ENCODE data around the gene RBM15. TPM values are rescaled to one million over a fixed set of nuclear protein-coding genes. Genes with fewer than 3 reads are reported as not detected.
A peak's percentile ranks its signal among the peaks of the same experiment; 100 is the strongest.

Gene RBM15
- total RNA-seq, 4 donors from 2014 or later, result 10.5 to 39.5 (median 23.0) TPM

- H3K27ac ChIP-seq, result no peak overlapping the region
- H3K4me1 ChIP-seq, result no peaks in the 10 kb centered on the region
- H3K4me3 ChIP-seq, result no peak overlapping the region
- H3K9me3 ChIP-seq, result no peaks in the 10 kb centered on the region
- intact Hi-C loops (cut with DNase I), result no loop called here
- no peak for DNase-seq
- H3K27me3 ChIP-seq, result no peaks in the 10 kb centered on the region
- WGBS, 2 donors, result 89 to 92% methylated on average over 1 of the region's 1 CpG
- H3K36me3 ChIP-seq, result peaks cover 0 to 91% (median 3%) of the 10 kb centered on the region in 3 donors
- TF ChIP-seq CTCF (IDR thresholded peaks at IDR 0.05), result no peak
These were observed 36.3 kb downstream of the RBM15 start for GRCh38 chr1:110375490-110375889.

- H3K27me3 ChIP-seq, result no peaks in the 10 kb centered on the region
- H3K4me3 ChIP-seq, result no peak overlapping the region
- peak overlapping the region in 3 of 4 donors; percentile 16 to 65 (median 31) for H3K27ac ChIP-seq
- TF ChIP-seq POLR2A (IDR thresholded peaks at IDR 0.05) (no peak), CTCF (IDR thresholded peaks at IDR 0.05) (no peak)
- H3K9me3 ChIP-seq, result no peaks in the 10 kb centered on the region
- peaks cover 0 to 62% (median 0%) of the 10 kb centered on the region in 3 donors for H3K36me3 ChIP-seq
- intact Hi-C loops (cut with DNase I), result no loop called here
- peaks cover 0 to 21% (median 12%) of the 10 kb centered on the region in 3 donors for H3K4me1 ChIP-seq
- DNase-seq, result no peak
- WGBS, 2 donors, result 63 to 81% methylated on average over 10 of the region's 10 CpGs
These were observed 41.6 kb downstream of the RBM15 start for GRCh38 chr1:110380672-110381283.

- intact Hi-C loops (cut with DNase I), result no loop called here
- WGBS, 2 donors, result 54 to 65% methylated on average over 5 of the region's 5 CpGs
- TF ChIP-seq POLR2A (IDR thresholded peaks at IDR 0.05) (no peak), CTCF (IDR thresholded peaks at IDR 0.05) (no peak)
- no peaks in the 10 kb centered on the region for H3K9me3 ChIP-seq
- no peak overlapping the region for H3K4me3 ChIP-seq
- H3K27me3 ChIP-seq, result no peaks in the 10 kb centered on the region
- H3K36me3 ChIP-seq, result peaks cover 0 to 43% (median 4%) of the 10 kb centered on the region in 3 donors
- peaks cover 0 to 21% (median 12%) of the 10 kb centered on the region in 3 donors for H3K4me1 ChIP-seq
- DNase-seq, result no peak
- peak overlapping the region in 3 of 4 donors; percentile 26 to 64 (median 39) for H3K27ac ChIP-seq
These were observed 44.2 kb downstream of the RBM15 start for GRCh38 chr1:110383251-110383990.

- Histone ChIP-seq H3K36me3 (peaks cover 0 to 32% (median 4%) of the 10 kb centered on the region in 3 donors), H3K4me3 (no peak overlapping the region), H3K9me3 (no peaks in the 10 kb centered on the region), H3K27me3 (no peaks in the 10 kb centered on the region), H3K4me1 (peaks cover 0 to 21% (median 12%) of the 10 kb centered on the region in 3 donors), H3K27ac (peak overlapping the region in 2 of 4 donors; percentile 26 to 39)
- DNase-seq, result no peak
- TF ChIP-seq CTCF (IDR thresholded peaks at IDR 0.05), result no peak
- TF ChIP-seq POLR2A (IDR thresholded peaks at IDR 0.05), result no peak
- WGBS, 2 donors, result 92 to 94% methylated on average over 13 to 15 of the region's 19 CpGs
- intact Hi-C loops (cut with DNase I), result no loop called here
These were observed 45.6 kb downstream of the RBM15 start for GRCh38 chr1:110384581-110385321.

- H3K4me3 ChIP-seq, result no peak overlapping the region
- peaks cover 0 to 26% (median 4%) of the 10 kb centered on the region in 3 donors for H3K36me3 ChIP-seq
- no peak overlapping the region for H3K27ac ChIP-seq
- no peaks in the 10 kb centered on the region for H3K9me3 ChIP-seq
- TF ChIP-seq POLR2A (IDR thresholded peaks at IDR 0.05), result no peak
- TF ChIP-seq CTCF (IDR thresholded peaks at IDR 0.05), result no peak
- intact Hi-C loops (cut with DNase I), result no loop called here
- peaks cover 0 to 23% (median 12%) of the 10 kb centered on the region in 3 donors for H3K4me1 ChIP-seq
- no peak for DNase-seq
- H3K27me3 ChIP-seq, result no peaks in the 10 kb centered on the region
- 100% methylated on average over 1 of the region's 1 CpG for WGBS, 2 donors
These were observed 46.2 kb downstream of the RBM15 start for GRCh38 chr1:110385369-110385768.
